ENCODE results near the gene HAUS8.

- TF ChIP-seq POLR2A (IDR thresholded peaks at IDR 0.05; ENCODE audit: low read depth, low read length) (no peak), SMC3 (IDR thresholded peaks at IDR 0.05; ENCODE audit: low read depth, low read length) (no peak), CTCF (conservative IDR thresholded peaks at IDR 0.05; ENCODE audit: low read depth, low read length) (no peak), RCOR1 (IDR thresholded peaks at IDR 0.05; ENCODE audit: insufficient replicate concordance, low read length) (no peak), RFX5 (IDR thresholded peaks at IDR 0.05; ENCODE audit: low read depth, low read length) (no peak), USF2 (IDR thresholded peaks at IDR 0.05; ENCODE audit: low read depth, low read length) (no peak), CEBPB (IDR thresholded peaks at IDR 0.05; ENCODE audit: low read depth, low read length) (no peak), MAFK (IDR thresholded peaks at IDR 0.05; ENCODE audit: low read depth, low read length) (no peak)
Measured at GRCh38 chr19:17021328-17021727, 53.9 kb downstream of the HAUS8 start.
